Stomach smooth muscle (tissue), 2 donors: ENCODE measurements around the gene EXOC4.

Experiments
- H3K27ac ChIP-seq: one replicate; pipeline ENCODE4 v1.7.0; 2013; ENCODE audit warnings: mild to moderate bottlenecking, low read length, inconsistent platforms
- H3K27me3 ChIP-seq, 2 donors: one replicate each; pipeline ENCODE4 v1.7.0; 2013; ENCODE audit warnings: low read length in 2 of 2; ENCODE audit not compliant: insufficient read depth in 2 of 2, control insufficient read depth in 1 of 2
- H3K36me3 ChIP-seq, 2 donors: one replicate each; pipeline ENCODE4 v1.7.0; 2013; ENCODE audit warnings: low read length in 2 of 2; ENCODE audit not compliant: control insufficient read depth in 2 of 2, insufficient read depth in 2 of 2
- H3K4me1 ChIP-seq: one replicate; pipeline ENCODE4 v1.7.0; 2013; ENCODE audit warnings: low read length; ENCODE audit not compliant: control insufficient read depth, insufficient read depth
- H3K4me3 ChIP-seq, 2 donors: one replicate each; pipeline ENCODE4 v1.7.0; 2013; ENCODE audit warnings: low read length in 2 of 2
- H3K9ac ChIP-seq, 2 donors: one replicate each; pipeline ENCODE4 v1.7.0; 2013; ENCODE audit warnings: low read length in 2 of 2, mild to moderate bottlenecking in 1 of 2
- H3K9me3 ChIP-seq, 2 donors: one replicate each; pipeline ENCODE4 v1.7.0; 2013; ENCODE audit warnings: low read length in 2 of 2; ENCODE audit not compliant: control insufficient read depth in 2 of 2
- donor health status: healthy.
- donor health status: Pancreatic carcinoma.

Gene EXOC4

GRCh38 chr7:133411395-133411794 lies 158.5 kb downstream of the EXOC4 start:
- Histone ChIP-seq H3K9ac (no peak overlapping the region), H3K9me3 (no peaks in the 10 kb centered on the region), H3K4me1 (no peaks in the 10 kb centered on the region), H3K4me3 (no peak overlapping the region), H3K27ac (no peak overlapping the region), H3K36me3 (no peaks in the 10 kb centered on the region), H3K27me3 (no peaks in the 10 kb centered on the region)

GRCh38 chr7:133412942-133413341 lies 160.1 kb downstream of the EXOC4 start:
- Histone ChIP-seq H3K9me3 (no peaks in the 10 kb centered on the region), H3K4me3 (no peak overlapping the region)

GRCh38 chr7:133419041-133419440 lies 166.2 kb downstream of the EXOC4 start:
- Histone ChIP-seq H3K36me3 (no peaks in the 10 kb centered on the region), H3K27ac (no peak overlapping the region)

More at GRCh38 chr7:133412942-133413341, 160.1 kb downstream of the EXOC4 start:
- no peak overlapping the region for H3K27ac ChIP-seq
- no peaks in the 10 kb centered on the region for H3K27me3 ChIP-seq
- no peaks in the 10 kb centered on the region for H3K36me3 ChIP-seq
- H3K4me1 ChIP-seq = no peaks in the 10 kb centered on the region
- H3K9ac ChIP-seq = no peak overlapping the region

GRCh38 chr7:133423618-133424017 lies 170.7 kb downstream of the EXOC4 start:
- Histone ChIP-seq H3K9ac (no peak overlapping the region), H3K27me3 (no peaks in the 10 kb centered on the region), H3K9me3 (no peaks in the 10 kb centered on the region), H3K4me1 (no peaks in the 10 kb centered on the region), H3K36me3 (no peaks in the 10 kb centered on the region), H3K4me3 (no peak overlapping the region), H3K27ac (no peak overlapping the region)

More at GRCh38 chr7:133419041-133419440, 166.2 kb downstream of the EXOC4 start:
- Histone ChIP-seq H3K4me1 (no peaks in the 10 kb centered on the region), H3K27me3 (no peaks in the 10 kb centered on the region), H3K9me3 (no peaks in the 10 kb centered on the region), H3K4me3 (no peak overlapping the region), H3K9ac (no peak overlapping the region)

- Histone ChIP-seq H3K27me3 (no peaks in the 10 kb centered on the region), H3K9ac (no peak overlapping the region), H3K36me3 (no peaks in the 10 kb centered on the region), H3K9me3 (peaks cover 0 to 6% of the 10 kb centered on the region in 2 donors), H3K27ac (no peak overlapping the region), H3K4me3 (no peak overlapping the region), H3K4me1 (no peaks in the 10 kb centered on the region)
Measured at GRCh38 chr7:133428326-133428725, 175.4 kb downstream of the EXOC4 start.

GRCh38 chr7:133428876-133429275 lies 176.0 kb downstream of the EXOC4 start:
- H3K9ac ChIP-seq = no peak overlapping the region
- peaks cover 0 to 6% of the 10 kb centered on the region in 2 donors for H3K9me3 ChIP-seq
- no peaks in the 10 kb centered on the region for H3K36me3 ChIP-seq
- H3K4me3 ChIP-seq = no peak overlapping the region
- H3K4me1 ChIP-seq = no peaks in the 10 kb centered on the region
- no peak overlapping the region for H3K27ac ChIP-seq
- H3K27me3 ChIP-seq = no peaks in the 10 kb centered on the region

- Histone ChIP-seq H3K27ac (no peak overlapping the region), H3K9ac (no peak overlapping the region), H3K4me1 (no peaks in the 10 kb centered on the region), H3K36me3 (no peaks in the 10 kb centered on the region), H3K27me3 (no peaks in the 10 kb centered on the region), H3K4me3 (no peak overlapping the region), H3K9me3 (peaks cover 0 to 6% of the 10 kb centered on the region in 2 donors)
Measured at GRCh38 chr7:133429371-133429770, 176.5 kb downstream of the EXOC4 start.

GRCh38 chr7:133431134-133431724 lies 178.4 kb downstream of the EXOC4 start:
- Histone ChIP-seq H3K36me3 (no peaks in the 10 kb centered on the region), H3K27ac (no peak overlapping the region), H3K27me3 (no peaks in the 10 kb centered on the region), H3K9me3 (peaks cover 0 to 6% of the 10 kb centered on the region in 2 donors), H3K4me1 (no peaks in the 10 kb centered on the region), H3K9ac (no peak overlapping the region), H3K4me3 (no peak overlapping the region)

GRCh38 chr7:133433165-133433812 lies 180.4 kb downstream of the EXOC4 start:
- no peak overlapping the region for H3K9ac ChIP-seq
- H3K9me3 ChIP-seq = peaks cover 0 to 6% of the 10 kb centered on the region in 2 donors
- H3K4me3 ChIP-seq = no peak overlapping the region
- H3K27me3 ChIP-seq = no peaks in the 10 kb centered on the region
- no peaks in the 10 kb centered on the region for H3K36me3 ChIP-seq
- no peak overlapping the region for H3K27ac ChIP-seq
- H3K4me1 ChIP-seq = no peaks in the 10 kb centered on the region

- Histone ChIP-seq H3K27me3 (no peaks in the 10 kb centered on the region), H3K4me1 (no peaks in the 10 kb centered on the region), H3K36me3 (no peaks in the 10 kb centered on the region), H3K4me3 (no peak overlapping the region), H3K9ac (no peak overlapping the region), H3K9me3 (peaks cover 0 to 6% of the 10 kb centered on the region in 2 donors), H3K27ac (no peak overlapping the region)
Measured at GRCh38 chr7:133434246-133434865, 181.5 kb downstream of the EXOC4 start.

GRCh38 chr7:133436014-133436428 lies 183.1 kb downstream of the EXOC4 start:
- no peaks in the 10 kb centered on the region for H3K27me3 ChIP-seq
- no peaks in the 10 kb centered on the region for H3K36me3 ChIP-seq
- no peaks in the 10 kb centered on the region for H3K9me3 ChIP-seq
- H3K27ac ChIP-seq = no peak overlapping the region
- H3K4me3 ChIP-seq = no peak overlapping the region
- no peaks in the 10 kb centered on the region for H3K4me1 ChIP-seq
- no peak overlapping the region for H3K9ac ChIP-seq
